Adrenal gland (tissue), 12 donors: Measurements from ENCODE around the gene PEX14. TPM values are rescaled to one million over a fixed set of nuclear protein-coding genes. Genes with fewer than 3 reads are reported as not detected.

ENCODE experiments used
- DNase-seq, 7 donors: peaks; one replicate each; pipeline ENCODE4 v3.0.0-alpha.2; 2019 to 2020
- H3K27ac ChIP-seq, 5 donors: fragments of 200-600 bp; sonication (generic) in 4 of 5; 1 replicate in 3 of 5; 2 replicates in 2 of 5; pipeline versions ENCODE4 v1.5.1 to v1.8.0; 2016 to 2020; ENCODE audit warnings: mild to moderate bottlenecking in 1 of 5
- H3K27me3 ChIP-seq: fragments of 200-600 bp; 2 replicates; pipeline ENCODE4 v1.8.0; 2021
- H3K36me3 ChIP-seq, 2 donors: fragments of 200-600 bp; replicated peaks in 1 of 2; 1 replicate in 1 of 2; 2 replicates in 1 of 2; pipeline versions ENCODE4 v1.5.1 to v1.8.0; 2018 to 2022
- H3K4me1 ChIP-seq, 2 donors: fragments of 200-600 bp; replicated peaks in 1 of 2; 1 replicate in 1 of 2; 2 replicates in 1 of 2; pipeline versions ENCODE4 v1.5.1 to v1.8.0; 2018 to 2021
- H3K4me3 ChIP-seq, 4 donors: fragments of 200-600 bp; sonication (generic) in 3 of 4; one replicate each; pipeline ENCODE4 v1.5.1; 2016 to 2018
- H3K9me3 ChIP-seq, 3 donors: fragments of 200-600 bp; sonication (generic) in 1 of 3; replicated peaks in 1 of 3; 1 replicate in 2 of 3; 2 replicates in 1 of 3; pipeline versions ENCODE4 v1.5.1 to v1.8.0; 2016 to 2021
- POLR2A ChIP-seq, 2 donors: fragments of 450-650 bp; IDR thresholded peaks; one replicate each; pipeline ENCODE4 v1.6.1; 2017; ENCODE audit warnings: antibody characterized with exemption in 2 of 2, mild to moderate bottlenecking in 2 of 2, moderate library complexity in 1 of 2
- WGBS, 4 donors: extraction: QIAGEN DNeasy Blood & Tissue Kit in 2 of 4; methylation state at CpG; one replicate each; pipeline versions ENCODE4 v1.1.5 to v1.1.7; 2013 to 2017; 5-methylcytosine and 5-hydroxymethylcytosine counted together
- intact Hi-C, 2 donors: fragments of 100-400 bp; cut with DNase I; formaldehyde crosslinking; loops; one replicate each; pipeline versions ENCODE4 v1.14.1 to v1.15.0; 2022 to 2023
- polyA plus RNA-seq, 3 donors: library from polyadenylated mRNA; stranded (reverse); fragments of 200-250 nt in 2 of 3; fragments of 350-450 nt in 1 of 3; fragmentation: Illumina TruSeq in 1 of 3; extraction: RNeasy Lipid Tissue Mini Kit (QIAGEN cat#74804) in 1 of 3; gene quantifications; one replicate each; pipeline ENCODE4 v1.2.3, GENCODE V29; 2013 to 2014
- total RNA-seq, 9 donors: library from RNA; depleted of rRNA in 4 of 9; stranded (reverse); fragments of >200 nt in 4 of 9; fragments of 120-200 nt in 1 of 9; fragmentation: NEBNext Ultra II Directional in 1 of 9; extraction: Animal tissue kit (Norgen Biotek cat#: 25700) in 1 of 9; gene quantifications; one replicate each; pipeline versions ENCODE4 v1.1.0 to v1.2.4, GENCODE V29; 2013 to 2023
- TF ChIP-seq, protein P1 (sequence below), 6 experiments: fragments of 450-650 bp in 4 of 6; fragments of 200-600 bp in 2 of 6; sonication (generic) in 1 of 6; IDR thresholded peaks; 1 replicate in 5 of 6; 2 replicates in 1 of 6; pipeline versions ENCODE4 v1.5.1 to v1.8.0; 2016 to 2021; ENCODE audit warnings: antibody characterized with exemption in 6 of 6, mild to moderate bottlenecking in 2 of 6, moderate library complexity in 1 of 6
- donor health status: healthy with polysubstance abuse.
- donor health status: Bipolar disorder and iron deficiency.
- donor health status: DM: yes; HTN: yes; CAD: no.
- donor health status: DM: no; HTN: no; CAD: no.
- donor health status: DM: no; HTN: no; CAD: no.
- donor health status: DM: yes; HTN: yes; CAD: no.

PEX14 gene
- total and polyA plus RNA-seq, 12 donors: 9.7 to 23.9 (median 18.1) TPM

DNA sequence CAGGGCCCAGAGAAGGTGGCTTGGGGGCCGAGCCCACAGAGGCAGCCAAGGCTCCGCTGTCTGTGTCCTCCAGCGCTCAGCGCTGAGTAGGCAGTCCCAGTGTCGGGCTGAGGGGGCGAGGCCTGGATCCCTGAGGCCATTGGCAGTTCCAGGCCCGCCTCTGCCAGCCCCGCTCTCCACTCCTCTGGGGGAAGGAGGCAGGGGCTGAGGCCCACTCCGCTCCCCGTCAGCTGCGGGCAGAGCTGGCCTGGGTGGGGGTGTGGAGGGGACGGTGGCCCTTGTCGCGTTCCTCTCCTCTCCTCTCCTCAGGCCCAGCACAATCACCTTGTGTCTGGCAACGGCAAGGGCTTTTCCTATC, 188.9 kb downstream of the PEX14 start:
- 22 to 44% (median 33%) methylated on average over 7 to 15 of the region's 15 CpGs for WGBS, 4 donors

DNA sequence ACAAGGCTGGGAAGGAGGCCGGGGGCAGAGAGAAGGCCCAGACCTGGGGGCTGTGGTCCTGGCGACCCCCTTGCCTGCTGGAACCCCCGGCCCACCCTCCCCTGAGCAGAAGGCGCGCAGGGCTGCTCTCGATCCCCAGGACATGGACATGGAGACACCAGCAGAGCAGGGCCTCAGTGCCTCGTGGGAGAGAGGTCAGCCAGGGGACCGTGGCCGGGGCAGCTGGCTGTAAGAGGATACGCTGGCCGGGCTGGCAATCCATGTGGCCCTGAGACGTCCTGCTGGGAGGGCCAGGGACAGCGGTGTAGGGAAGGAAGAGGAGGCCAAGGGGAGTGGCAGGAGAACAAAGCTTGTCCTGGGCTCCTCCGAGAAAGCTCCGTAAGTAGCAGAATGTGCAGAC, 189.5 kb downstream of the PEX14 start:
- H3K4me3 ChIP-seq: no peak overlapping the region
- 42 to 57% (median 46%) methylated on average over 12 to 15 of the region's 15 CpGs for WGBS, 4 donors
- no peaks in the 10 kb centered on the region for H3K9me3 ChIP-seq
- peak overlapping the region in 3 of 5 donors; percentile 62 to 82 (median 74) for H3K27ac ChIP-seq
- H3K4me1 ChIP-seq: peaks cover 11 to 29% of the 10 kb centered on the region in 2 donors
- no peak for TF ChIP-seq POLR2A (IDR thresholded peaks at IDR 0.05)
- TF ChIP-seq, protein P1, sequence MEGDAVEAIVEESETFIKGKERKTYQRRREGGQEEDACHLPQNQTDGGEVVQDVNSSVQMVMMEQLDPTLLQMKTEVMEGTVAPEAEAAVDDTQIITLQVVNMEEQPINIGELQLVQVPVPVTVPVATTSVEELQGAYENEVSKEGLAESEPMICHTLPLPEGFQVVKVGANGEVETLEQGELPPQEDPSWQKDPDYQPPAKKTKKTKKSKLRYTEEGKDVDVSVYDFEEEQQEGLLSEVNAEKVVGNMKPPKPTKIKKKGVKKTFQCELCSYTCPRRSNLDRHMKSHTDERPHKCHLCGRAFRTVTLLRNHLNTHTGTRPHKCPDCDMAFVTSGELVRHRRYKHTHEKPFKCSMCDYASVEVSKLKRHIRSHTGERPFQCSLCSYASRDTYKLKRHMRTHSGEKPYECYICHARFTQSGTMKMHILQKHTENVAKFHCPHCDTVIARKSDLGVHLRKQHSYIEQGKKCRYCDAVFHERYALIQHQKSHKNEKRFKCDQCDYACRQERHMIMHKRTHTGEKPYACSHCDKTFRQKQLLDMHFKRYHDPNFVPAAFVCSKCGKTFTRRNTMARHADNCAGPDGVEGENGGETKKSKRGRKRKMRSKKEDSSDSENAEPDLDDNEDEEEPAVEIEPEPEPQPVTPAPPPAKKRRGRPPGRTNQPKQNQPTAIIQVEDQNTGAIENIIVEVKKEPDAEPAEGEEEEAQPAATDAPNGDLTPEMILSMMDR (IDR thresholded peaks at IDR 0.05): no peak
- no peaks in the 10 kb centered on the region for H3K27me3 ChIP-seq
- DNase-seq: peak; percentile 71 to 94 (median 89)
- intact Hi-C loops: no loop called here
- H3K36me3 ChIP-seq: no peaks in the 10 kb centered on the region

More for the DNA sequence above, 188.9 kb downstream of the PEX14 start:
- Histone ChIP-seq H3K36me3 (no peaks in the 10 kb centered on the region), H3K4me3 (no peak overlapping the region), H3K27me3 (no peaks in the 10 kb centered on the region), H3K4me1 (peaks cover 11 to 29% of the 10 kb centered on the region in 2 donors), H3K9me3 (no peaks in the 10 kb centered on the region), H3K27ac (peak overlapping the region in 3 of 5 donors; percentile 62 to 82 (median 74))
- DNase-seq: peak; percentile 72 to 88 (median 81)
- intact Hi-C loops: no loop called here
- TF ChIP-seq POLR2A (IDR thresholded peaks at IDR 0.05): peak in 1 of 2 donors; percentile 50
- TF ChIP-seq, protein P1 (IDR thresholded peaks at IDR 0.05): peak in 2 of 6 experiments; percentile 2 to 4

DNA sequence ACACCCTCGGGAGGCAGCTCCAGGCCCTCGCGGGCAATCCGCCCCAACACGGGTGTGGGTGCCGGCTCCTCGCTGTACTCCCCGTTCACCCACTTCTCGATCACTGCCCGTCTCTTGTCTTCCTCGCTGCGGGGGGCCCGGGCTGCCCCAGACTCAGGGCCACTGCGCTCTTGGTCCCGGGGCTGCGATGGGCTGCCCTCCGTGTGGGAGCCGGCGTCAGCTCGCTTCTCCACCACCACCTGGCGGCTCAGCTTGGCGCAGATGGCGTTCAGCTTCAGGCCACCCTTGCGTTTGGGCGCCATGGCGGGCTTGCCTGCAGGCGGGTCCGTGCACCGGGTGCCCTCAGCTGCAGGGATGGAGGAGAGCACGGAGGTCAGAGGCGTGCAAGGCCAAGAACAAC, 190.5 kb downstream of the PEX14 start:
- no peak overlapping the region for H3K4me3 ChIP-seq
- no peaks in the 10 kb centered on the region for H3K9me3 ChIP-seq
- intact Hi-C loops: no loop called here
- no peak for DNase-seq
- peaks cover 11 to 29% of the 10 kb centered on the region in 2 donors for H3K4me1 ChIP-seq
- WGBS, 4 donors: 95 to 98% (median 96%) methylated on average over 17 to 31 of the region's 31 CpGs
- no peaks in the 10 kb centered on the region for H3K36me3 ChIP-seq
- no peak for TF ChIP-seq POLR2A (IDR thresholded peaks at IDR 0.05)
- TF ChIP-seq, protein P1 (IDR thresholded peaks at IDR 0.05): no peak
- no peaks in the 10 kb centered on the region for H3K27me3 ChIP-seq
- H3K27ac ChIP-seq: peak overlapping the region in 1 of 5 donors; percentile 82

DNA sequence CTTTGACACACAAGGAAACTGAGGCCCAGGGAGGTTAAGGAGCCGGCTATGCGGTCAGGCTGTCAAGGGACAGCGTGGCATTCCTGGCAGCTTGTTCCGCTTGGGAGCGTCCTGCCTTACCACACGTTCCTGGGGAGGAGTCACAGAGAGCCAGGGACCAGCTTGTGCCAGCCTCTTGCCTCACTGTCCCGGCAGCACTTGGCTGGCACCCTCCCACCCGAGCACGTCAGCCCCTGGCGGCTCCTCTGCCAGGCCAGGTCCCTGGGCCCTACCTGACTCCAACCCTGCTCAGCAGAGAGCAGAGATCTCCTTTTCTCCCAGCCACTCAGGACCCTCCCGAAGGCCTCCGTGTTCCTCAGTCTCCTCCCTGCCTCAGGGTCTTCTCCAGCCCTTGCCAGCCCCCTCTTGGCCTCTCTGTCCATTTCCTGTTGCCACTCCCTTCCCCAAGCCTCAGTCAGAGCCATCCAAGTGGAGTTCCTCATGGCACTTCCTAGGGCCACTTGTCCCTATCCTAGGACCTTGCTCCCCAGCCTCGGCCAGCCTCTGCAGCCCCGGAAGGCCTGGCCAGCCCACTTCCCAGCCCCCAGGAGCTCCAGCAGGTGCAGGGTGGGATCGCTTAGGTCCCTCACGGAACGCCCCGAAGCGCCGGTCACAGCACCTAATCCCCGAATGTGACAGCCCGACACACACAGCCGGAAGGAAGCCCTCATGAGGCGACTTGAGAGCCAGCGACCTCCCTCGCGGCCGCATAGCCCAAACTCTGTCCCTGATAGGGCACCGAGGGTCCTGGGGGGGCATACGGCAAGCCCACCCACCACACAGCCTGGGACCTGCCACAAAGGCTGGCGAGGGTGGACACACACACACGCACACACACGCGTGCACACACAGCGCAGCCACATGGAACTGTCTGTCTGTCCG, 191.4 kb downstream of the PEX14 start:
- intact Hi-C loops: no loop called here
- peak overlapping the region in 2 of 5 donors; percentile 22 to 63 for H3K27ac ChIP-seq
- WGBS, 4 donors: 77 to 88% (median 83%) methylated on average over 18 to 36 of the region's 36 CpGs
- DNase-seq: peak; percentile 77 to 94 (median 83)
- no peaks in the 10 kb centered on the region for H3K36me3 ChIP-seq
- H3K4me1 ChIP-seq: peaks cover 11 to 29% of the 10 kb centered on the region in 2 donors
- TF ChIP-seq, protein P1 (IDR thresholded peaks at IDR 0.05): peak in 1 of 6 experiments; percentile 10
- peak in 1 of 2 donors; percentile 18 for TF ChIP-seq POLR2A (IDR thresholded peaks at IDR 0.05)
- no peak overlapping the region for H3K4me3 ChIP-seq
- H3K9me3 ChIP-seq: no peaks in the 10 kb centered on the region
- no peaks in the 10 kb centered on the region for H3K27me3 ChIP-seq
